ENCODE measurements around the gene SIL1.

SIL1 gene

DNA sequence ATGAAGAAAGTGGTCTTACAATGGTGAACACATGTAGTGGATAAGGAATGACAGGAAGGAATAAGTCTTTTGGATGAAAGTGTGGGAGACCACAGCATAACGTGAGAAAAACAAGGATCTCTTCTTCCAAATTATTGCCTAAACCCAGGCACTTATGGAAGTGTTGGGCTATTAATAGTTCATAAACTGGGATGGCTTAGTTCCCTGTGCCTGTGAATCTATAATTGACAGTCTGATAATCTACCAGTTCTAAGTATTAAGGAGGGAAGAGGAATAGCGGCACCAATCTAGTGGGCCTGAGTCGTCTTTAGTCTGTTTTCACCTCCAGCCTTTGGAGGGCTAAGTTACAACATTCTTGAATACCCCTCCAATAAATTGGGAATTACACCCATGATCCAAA is 283.8 kb downstream of the SIL1 start:
- H3K4me1 ChIP-seq (ENCODE audit: insufficient read depth, low read length): no peaks in the 10 kb centered on the region
- peaks cover 11% of the 10 kb centered on the region for H3K36me3 ChIP-seq (ENCODE audit: insufficient read depth, low read length)

DNA sequence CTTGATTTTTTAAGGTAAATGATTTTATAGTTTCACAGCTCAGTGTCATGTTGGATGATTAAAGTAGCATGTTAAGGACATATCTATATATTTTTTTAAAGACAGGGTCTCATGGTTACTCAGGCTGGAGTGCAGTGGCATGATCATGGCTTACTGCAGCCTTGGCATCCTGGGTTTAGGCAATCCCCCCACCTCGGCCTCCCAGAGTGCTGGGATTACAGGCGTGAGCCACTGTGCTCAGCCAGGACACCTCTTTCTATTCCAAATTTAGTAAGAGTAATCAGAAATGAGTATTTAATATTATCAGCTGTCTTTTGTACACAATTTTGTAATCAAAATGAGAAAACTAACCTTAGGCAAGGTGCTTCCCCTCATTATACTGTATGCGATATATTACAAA is 284.4 kb downstream of the SIL1 start:
- H3K4me1 ChIP-seq (ENCODE audit: insufficient read depth, low read length): no peaks in the 10 kb centered on the region
- H3K36me3 ChIP-seq (ENCODE audit: insufficient read depth, low read length): peaks cover 7% of the 10 kb centered on the region; the same call in 1 of the 2 replicates
- H3K9me3 ChIP-seq (ENCODE audit: control insufficient read depth, insufficient read depth, low read length): no peaks in the 10 kb centered on the region
- no peak overlapping the region for H3K9ac ChIP-seq (ENCODE audit: low read depth, low read length)

More for the DNA sequence above, 283.8 kb downstream of the SIL1 start:
- Histone ChIP-seq H3K9me3 (ENCODE audit: control insufficient read depth, insufficient read depth, low read length) (no peaks in the 10 kb centered on the region), H3K9ac (ENCODE audit: low read depth, low read length) (no peak overlapping the region)

DNA sequence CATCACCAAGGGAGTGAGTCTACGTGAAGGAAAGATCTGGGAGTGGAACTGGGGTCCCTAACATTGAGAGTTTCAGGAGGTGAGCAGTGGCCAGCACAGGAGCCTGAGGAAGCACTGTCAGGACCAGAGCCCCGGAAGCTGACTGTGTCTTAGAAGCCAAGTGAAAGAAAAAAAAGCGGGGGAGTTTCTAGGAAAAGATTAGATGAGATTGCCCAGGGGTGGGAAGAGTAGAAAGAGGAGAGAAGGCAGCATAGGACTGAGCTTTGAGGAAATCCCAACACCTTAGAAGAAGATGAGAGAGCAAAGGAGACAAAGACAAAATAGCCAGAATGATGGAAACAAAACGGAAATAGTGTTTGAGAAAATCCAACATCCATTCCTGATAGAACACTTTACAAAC is 286.1 kb downstream of the SIL1 start:
- H3K4me1 ChIP-seq (ENCODE audit: insufficient read depth, low read length): no peaks in the 10 kb centered on the region
- no peak overlapping the region for H3K9ac ChIP-seq (ENCODE audit: low read depth, low read length)
- H3K9me3 ChIP-seq (ENCODE audit: control insufficient read depth, insufficient read depth, low read length): no peaks in the 10 kb centered on the region
- H3K36me3 ChIP-seq (ENCODE audit: insufficient read depth, low read length): peaks cover 4% of the 10 kb centered on the region; the same call in 1 of the 2 replicates

DNA sequence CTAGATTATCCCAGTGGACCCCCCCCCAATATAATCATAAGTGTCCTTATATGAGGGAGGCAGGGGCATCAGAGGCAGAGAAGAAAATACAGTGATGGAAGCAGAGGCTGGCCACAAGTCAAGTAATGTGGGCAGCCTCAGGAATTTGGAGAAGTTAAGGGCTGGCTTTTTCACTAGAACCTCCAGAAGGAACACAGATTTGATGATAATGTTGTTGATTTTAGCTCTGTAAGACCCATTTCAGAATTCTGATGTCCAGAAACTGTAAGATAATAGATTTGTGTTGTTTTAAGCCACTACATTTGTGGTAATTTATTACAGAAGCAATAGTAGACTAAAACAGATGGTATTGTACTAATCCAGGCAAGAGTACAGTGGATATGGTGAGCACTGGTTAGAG is 286.7 kb downstream of the SIL1 start:
- H3K9ac ChIP-seq (ENCODE audit: low read depth, low read length): no peak overlapping the region
- no peaks in the 10 kb centered on the region for H3K9me3 ChIP-seq (ENCODE audit: control insufficient read depth, insufficient read depth, low read length)
- H3K4me1 ChIP-seq (ENCODE audit: insufficient read depth, low read length): no peaks in the 10 kb centered on the region
- peaks cover 4% of the 10 kb centered on the region; the same call in 1 of the 2 replicates for H3K36me3 ChIP-seq (ENCODE audit: insufficient read depth, low read length)

DNA sequence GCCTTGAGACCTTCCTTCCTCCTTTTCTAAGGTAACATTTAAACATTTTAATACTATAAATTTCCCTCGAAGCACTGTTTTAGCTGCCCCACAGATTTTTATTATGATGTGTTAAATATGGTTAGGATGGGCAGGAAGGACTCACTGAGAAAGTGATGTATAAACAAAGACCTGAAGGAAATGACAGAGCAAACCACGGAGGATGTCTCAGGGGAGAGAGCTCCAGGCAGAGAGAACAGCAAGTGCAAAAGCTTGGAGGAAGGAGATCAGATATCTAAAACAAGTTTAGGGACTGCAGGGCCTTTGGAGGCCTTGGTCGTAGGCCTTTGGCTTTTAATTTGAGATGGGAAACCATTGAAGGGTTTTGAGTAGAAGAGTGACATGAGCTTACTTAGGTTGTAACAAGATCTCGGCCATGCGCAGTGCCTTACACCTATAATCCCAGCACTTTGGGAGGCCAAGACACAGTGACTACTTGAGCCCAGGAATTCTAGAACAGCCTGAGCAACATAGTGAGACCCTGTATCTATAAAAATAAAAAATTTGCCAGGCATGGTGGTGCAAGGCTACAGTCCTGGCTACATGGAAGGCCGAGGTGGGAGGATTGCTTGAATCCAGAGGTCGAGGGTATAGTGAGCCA is 287.5 kb downstream of the SIL1 start:
- no peak overlapping the region for H3K9ac ChIP-seq (ENCODE audit: low read depth, low read length)
- H3K4me1 ChIP-seq (ENCODE audit: insufficient read depth, low read length): no peaks in the 10 kb centered on the region
- H3K9me3 ChIP-seq (ENCODE audit: control insufficient read depth, insufficient read depth, low read length): no peaks in the 10 kb centered on the region
- peaks cover 12% of the 10 kb centered on the region; the same call in 1 of the 2 replicates for H3K36me3 ChIP-seq (ENCODE audit: insufficient read depth, low read length)

DNA sequence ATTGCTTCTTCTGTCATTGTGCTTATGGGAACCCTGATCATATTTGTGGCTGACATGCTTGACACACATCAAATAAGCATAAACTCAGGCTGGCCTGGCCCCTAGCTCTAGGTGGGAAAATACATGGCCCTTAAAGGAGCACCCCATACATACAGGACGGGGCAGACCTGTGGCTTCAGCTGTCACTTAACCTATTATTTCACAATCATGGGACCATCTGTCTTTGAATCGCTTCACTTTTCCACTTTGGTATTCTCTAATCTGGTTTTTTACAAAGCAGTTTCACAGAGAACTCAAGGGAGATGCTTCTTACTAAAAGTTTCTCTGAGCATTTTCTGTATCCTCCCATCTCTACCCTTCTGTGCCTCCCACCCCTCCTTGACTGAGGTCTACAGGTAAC is 288.4 kb downstream of the SIL1 start:
- Histone ChIP-seq H3K9ac (ENCODE audit: low read depth, low read length) (no peak overlapping the region), H3K36me3 (ENCODE audit: insufficient read depth, low read length) (peaks cover 17% of the 10 kb centered on the region; the same call in 1 of the 2 replicates), H3K9me3 (ENCODE audit: control insufficient read depth, insufficient read depth, low read length) (no peaks in the 10 kb centered on the region), H3K4me1 (ENCODE audit: insufficient read depth, low read length) (no peaks in the 10 kb centered on the region)

DNA sequence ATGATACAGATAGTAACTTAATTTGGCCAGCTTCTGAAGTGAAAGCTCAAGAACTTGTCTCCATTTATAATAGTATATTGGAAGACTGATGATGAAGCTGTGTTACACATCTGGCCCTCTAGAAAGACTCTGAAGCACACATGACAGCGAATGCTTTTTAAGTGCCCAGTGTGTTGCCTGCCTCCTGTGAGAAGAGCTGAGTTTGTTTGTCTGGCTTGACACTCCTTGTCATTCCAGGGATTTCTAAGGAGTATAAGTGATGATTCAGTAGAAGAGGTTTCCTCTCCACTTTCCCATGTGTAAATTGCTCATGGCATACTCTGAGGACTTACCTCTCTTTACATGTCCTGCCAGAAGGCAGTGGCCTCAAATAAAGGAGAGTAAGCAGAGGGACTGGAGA is 292.6 kb downstream of the SIL1 start:
- no peaks in the 10 kb centered on the region for H3K4me1 ChIP-seq (ENCODE audit: insufficient read depth, low read length)
- peaks cover 26% of the 10 kb centered on the region for H3K36me3 ChIP-seq (ENCODE audit: insufficient read depth, low read length)

DNA sequence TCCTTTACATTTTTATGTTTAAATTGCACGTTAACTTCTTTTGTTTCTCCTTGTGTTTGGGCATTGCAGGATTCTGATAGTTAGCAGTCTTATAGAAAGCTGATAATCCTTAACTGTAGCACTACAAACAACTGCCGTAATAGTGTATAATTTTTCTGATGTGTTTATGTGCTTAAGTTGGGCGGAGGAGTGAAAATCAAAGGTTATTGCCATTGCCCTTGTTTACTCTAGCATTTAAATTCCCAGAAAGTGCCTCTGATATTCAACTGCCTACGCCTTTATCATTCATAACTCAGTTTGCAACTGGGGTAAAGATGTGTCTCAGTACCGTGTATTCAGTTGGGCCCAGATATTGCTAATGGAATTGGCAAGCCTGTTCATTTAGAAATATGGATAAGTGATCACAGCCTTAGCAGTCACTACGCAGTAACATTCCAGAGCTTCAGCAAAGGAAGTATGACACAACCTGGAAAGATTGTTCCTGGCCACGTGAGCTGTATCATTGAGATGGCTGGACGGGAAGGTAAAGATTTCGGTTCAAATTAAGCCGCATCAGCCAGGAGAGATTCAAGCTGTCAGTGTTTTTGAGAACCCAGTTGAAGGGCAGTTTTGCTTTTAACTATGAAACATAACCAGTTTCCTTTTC is 294.9 kb downstream of the SIL1 start:
- no peaks in the 10 kb centered on the region; the same call in 1 of the 2 replicates for H3K4me1 ChIP-seq (ENCODE audit: insufficient read depth, low read length)

More for the DNA sequence above, 292.6 kb downstream of the SIL1 start:
- H3K9me3 ChIP-seq (ENCODE audit: control insufficient read depth, insufficient read depth, low read length): no peaks in the 10 kb centered on the region
- no peak overlapping the region for H3K9ac ChIP-seq (ENCODE audit: low read depth, low read length)

DNA sequence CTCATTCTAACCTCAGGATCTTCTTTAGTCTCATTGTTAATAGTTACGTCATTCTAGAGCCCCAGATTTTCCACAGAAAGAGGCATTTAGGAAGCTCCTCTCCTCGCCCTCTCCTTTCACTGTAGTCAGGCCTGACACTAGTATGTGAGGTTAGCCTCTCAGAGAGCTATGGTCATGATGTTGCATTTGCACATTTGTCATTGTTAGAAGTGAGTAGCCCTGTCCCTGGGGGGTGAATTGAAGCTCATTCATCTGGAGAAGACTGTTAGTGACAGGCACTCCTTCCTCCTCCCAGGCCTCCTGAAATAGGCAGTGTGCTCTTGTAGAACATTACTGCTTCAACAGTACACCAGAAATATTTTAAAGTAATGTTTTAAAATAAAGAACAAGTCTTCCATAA is 296.5 kb downstream of the SIL1 start:
- H3K4me1 ChIP-seq (ENCODE audit: insufficient read depth, low read length): no peaks in the 10 kb centered on the region; the same call in 1 of the 2 replicates
- no peaks in the 10 kb centered on the region for H3K9me3 ChIP-seq (ENCODE audit: control insufficient read depth, insufficient read depth, low read length)
- H3K36me3 ChIP-seq (ENCODE audit: insufficient read depth, low read length): peaks cover 22% of the 10 kb centered on the region
- H3K9ac ChIP-seq (ENCODE audit: low read depth, low read length): no peak overlapping the region

More for the DNA sequence above, 294.9 kb downstream of the SIL1 start:
- Histone ChIP-seq H3K9me3 (ENCODE audit: control insufficient read depth, insufficient read depth, low read length) (no peaks in the 10 kb centered on the region), H3K36me3 (ENCODE audit: insufficient read depth, low read length) (peaks cover 22% of the 10 kb centered on the region), H3K9ac (ENCODE audit: low read depth, low read length) (no peak overlapping the region)

DNA sequence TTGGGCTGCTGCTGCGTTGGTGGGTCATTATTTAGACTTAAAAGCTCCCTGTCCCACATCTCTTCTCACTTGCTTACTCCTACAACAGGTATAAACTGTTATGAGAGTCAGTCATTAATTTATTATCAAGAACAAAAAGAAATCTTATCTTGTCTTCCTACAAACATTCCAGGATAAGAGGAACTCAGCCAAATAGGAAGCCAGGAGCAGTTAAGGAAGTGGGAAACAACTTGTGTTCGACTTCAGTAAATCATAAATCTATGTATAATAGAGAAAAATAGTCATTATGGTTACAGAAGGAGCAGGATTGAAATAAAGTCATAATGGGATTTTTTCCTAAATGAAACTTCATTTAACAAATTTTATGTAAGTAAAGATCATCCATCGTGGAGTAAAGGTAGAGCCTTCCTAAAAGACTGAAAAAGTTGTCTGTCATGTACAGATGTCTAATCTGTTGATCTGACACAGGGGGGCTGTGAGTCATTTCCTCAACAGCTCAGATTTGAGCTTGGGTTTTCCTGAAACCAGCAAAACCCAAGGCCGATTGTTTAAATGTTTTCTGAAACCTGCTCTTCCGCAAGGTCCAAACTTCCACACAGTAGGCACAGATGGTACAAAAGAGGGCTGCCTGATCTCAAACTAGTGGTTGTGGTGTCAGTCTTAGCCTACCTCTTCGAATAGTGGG is 297.7 kb downstream of the SIL1 start:
- peaks cover 12% of the 10 kb centered on the region; the same call in 1 of the 2 replicates for H3K36me3 ChIP-seq (ENCODE audit: insufficient read depth, low read length)
- H3K9ac ChIP-seq (ENCODE audit: low read depth, low read length): no peak overlapping the region
- no peaks in the 10 kb centered on the region for H3K9me3 ChIP-seq (ENCODE audit: control insufficient read depth, insufficient read depth, low read length)
- H3K4me1 ChIP-seq (ENCODE audit: insufficient read depth, low read length): no peaks in the 10 kb centered on the region; the same call in 1 of the 2 replicates

DNA sequence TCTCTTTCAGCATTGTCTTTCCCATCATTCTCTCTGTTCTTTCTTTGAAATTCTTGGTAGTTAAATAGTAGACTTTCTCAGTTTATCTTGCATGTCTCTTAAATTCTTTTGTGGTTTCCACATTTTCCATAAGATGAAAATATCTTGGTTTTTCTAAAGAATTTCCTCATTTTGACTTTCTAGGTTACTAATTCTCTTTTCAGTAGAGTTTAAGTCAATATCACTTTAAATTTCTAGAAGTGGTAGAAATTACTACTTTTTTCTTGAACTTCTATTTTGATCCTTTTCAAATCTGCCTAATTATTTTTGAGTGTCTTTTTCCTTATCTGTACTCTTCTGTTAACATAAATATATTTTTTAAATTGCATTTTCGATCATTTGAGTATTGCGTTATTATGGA is 299.4 kb downstream of the SIL1 start:
- Histone ChIP-seq H3K9me3 (ENCODE audit: control insufficient read depth, insufficient read depth, low read length) (no peaks in the 10 kb centered on the region), H3K36me3 (ENCODE audit: insufficient read depth, low read length) (0 out of 2 replicates have a peak, but pooled peaks cover 3% of the 10 kb centered on the region), H3K4me1 (ENCODE audit: insufficient read depth, low read length) (no peaks in the 10 kb centered on the region; the same call in 1 of the 2 replicates), H3K9ac (ENCODE audit: low read depth, low read length) (no peak overlapping the region)

DNA sequence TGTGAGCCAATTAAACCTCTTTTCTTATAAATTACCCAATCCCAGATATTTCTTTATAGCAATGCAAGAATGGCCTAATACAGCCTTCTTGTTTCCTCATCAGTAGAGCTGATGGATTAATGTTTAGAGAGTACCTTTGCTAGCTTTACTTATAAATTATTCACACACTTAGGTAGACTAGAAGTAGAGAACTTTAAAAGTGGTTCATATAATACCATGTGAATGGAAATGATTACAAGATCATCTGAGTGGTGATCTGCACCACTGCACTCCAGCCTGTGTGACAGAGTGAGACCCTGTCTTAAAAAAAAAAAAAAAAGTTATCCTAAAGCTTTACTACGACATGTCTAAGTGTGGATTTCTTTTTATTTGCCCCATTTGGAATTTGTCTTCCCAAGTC is 299.9 kb downstream of the SIL1 start:
- H3K4me1 ChIP-seq (ENCODE audit: insufficient read depth, low read length): no peaks in the 10 kb centered on the region; the same call in 1 of the 2 replicates
- H3K9me3 ChIP-seq (ENCODE audit: control insufficient read depth, insufficient read depth, low read length): no peaks in the 10 kb centered on the region
- H3K36me3 ChIP-seq (ENCODE audit: insufficient read depth, low read length): 0 out of 2 replicates have a peak, but pooled peaks cover 3% of the 10 kb centered on the region
- no peak overlapping the region for H3K9ac ChIP-seq (ENCODE audit: low read depth, low read length)

Data from ES-I3 (cell line).